ENCODE data around the gene YAE1.

YAE1 gene

GRCh38 chr7:39583539-39583938 is 17.3 kb downstream of the YAE1 start:
- no peaks in the 10 kb centered on the region for H3K36me3 ChIP-seq (ENCODE audit: control insufficient read depth, insufficient read depth, low read length)
- no peaks in the 10 kb centered on the region for H3K27me3 ChIP-seq (ENCODE audit: control insufficient read depth, insufficient read depth, low read length)
- no peaks in the 10 kb centered on the region for H3K4me1 ChIP-seq
- no peak overlapping the region for H2AFZ ChIP-seq
- no peak for TF ChIP-seq CTCF (IDR thresholded peaks at IDR 0.05)
- H3K79me2 ChIP-seq, result no peaks in the 10 kb centered on the region
- no peaks in the 10 kb centered on the region for H3K9me3 ChIP-seq (ENCODE audit: control insufficient read depth, low read length)
- H3K4me2 ChIP-seq (ENCODE audit: low read length), result no peak overlapping the region
- H3K4me3 ChIP-seq (ENCODE audit: low read depth, low read length), result no peak overlapping the region
- no peak overlapping the region for H3K9ac ChIP-seq
- no peak overlapping the region for H3K27ac ChIP-seq

DNA sequence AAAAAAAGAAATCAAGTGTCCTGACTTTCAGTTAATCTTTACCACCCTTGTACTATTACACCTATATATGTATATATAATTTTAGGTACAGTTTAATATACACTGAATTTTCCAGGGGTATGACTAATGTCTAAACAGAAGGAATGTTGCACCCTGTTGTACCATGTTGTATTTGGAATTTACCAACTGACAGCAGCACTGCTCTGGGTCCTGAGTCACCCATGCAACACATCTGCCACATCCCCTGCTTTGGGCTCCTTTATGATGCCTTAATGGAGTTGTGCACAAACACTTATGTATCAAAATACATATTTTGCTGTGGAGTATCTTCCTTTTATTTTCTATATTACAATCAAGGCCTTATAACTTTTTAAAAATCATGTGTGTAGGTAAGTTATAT is 21.2 kb downstream of the YAE1 start:
- H3K27ac ChIP-seq, result no peak overlapping the region
- no peaks in the 10 kb centered on the region for H3K4me1 ChIP-seq
- no peak for TF ChIP-seq CTCF (IDR thresholded peaks at IDR 0.05)
- H3K4me3 ChIP-seq (ENCODE audit: low read depth, low read length), result no peak overlapping the region
- H3K4me2 ChIP-seq (ENCODE audit: low read length), result no peak overlapping the region
- H3K9ac ChIP-seq, result no peak overlapping the region
- no peaks in the 10 kb centered on the region for H3K79me2 ChIP-seq
- H2AFZ ChIP-seq, result no peak overlapping the region
- no peaks in the 10 kb centered on the region for H3K9me3 ChIP-seq (ENCODE audit: control insufficient read depth, low read length)
- H3K27me3 ChIP-seq (ENCODE audit: control insufficient read depth, insufficient read depth, low read length), result no peaks in the 10 kb centered on the region
- no peaks in the 10 kb centered on the region for H3K36me3 ChIP-seq (ENCODE audit: control insufficient read depth, insufficient read depth, low read length)

- H3K9me3 ChIP-seq (ENCODE audit: control insufficient read depth, low read length), result no peaks in the 10 kb centered on the region
- H3K9ac ChIP-seq, result no peak overlapping the region
- H3K4me3 ChIP-seq (ENCODE audit: low read depth, low read length), result no peak overlapping the region
- no peak for TF ChIP-seq CTCF (IDR thresholded peaks at IDR 0.05)
- no peaks in the 10 kb centered on the region for H3K36me3 ChIP-seq (ENCODE audit: control insufficient read depth, insufficient read depth, low read length)
- H2AFZ ChIP-seq, result no peak overlapping the region
- H3K4me1 ChIP-seq, result no peaks in the 10 kb centered on the region
- no peak overlapping the region for H3K27ac ChIP-seq
- no peaks in the 10 kb centered on the region for H3K27me3 ChIP-seq (ENCODE audit: control insufficient read depth, insufficient read depth, low read length)
- H3K79me2 ChIP-seq, result no peaks in the 10 kb centered on the region
- no peak overlapping the region for H3K4me2 ChIP-seq (ENCODE audit: low read length)
Measured at GRCh38 chr7:39588416-39588815, 22.2 kb downstream of the YAE1 start.

DNA sequence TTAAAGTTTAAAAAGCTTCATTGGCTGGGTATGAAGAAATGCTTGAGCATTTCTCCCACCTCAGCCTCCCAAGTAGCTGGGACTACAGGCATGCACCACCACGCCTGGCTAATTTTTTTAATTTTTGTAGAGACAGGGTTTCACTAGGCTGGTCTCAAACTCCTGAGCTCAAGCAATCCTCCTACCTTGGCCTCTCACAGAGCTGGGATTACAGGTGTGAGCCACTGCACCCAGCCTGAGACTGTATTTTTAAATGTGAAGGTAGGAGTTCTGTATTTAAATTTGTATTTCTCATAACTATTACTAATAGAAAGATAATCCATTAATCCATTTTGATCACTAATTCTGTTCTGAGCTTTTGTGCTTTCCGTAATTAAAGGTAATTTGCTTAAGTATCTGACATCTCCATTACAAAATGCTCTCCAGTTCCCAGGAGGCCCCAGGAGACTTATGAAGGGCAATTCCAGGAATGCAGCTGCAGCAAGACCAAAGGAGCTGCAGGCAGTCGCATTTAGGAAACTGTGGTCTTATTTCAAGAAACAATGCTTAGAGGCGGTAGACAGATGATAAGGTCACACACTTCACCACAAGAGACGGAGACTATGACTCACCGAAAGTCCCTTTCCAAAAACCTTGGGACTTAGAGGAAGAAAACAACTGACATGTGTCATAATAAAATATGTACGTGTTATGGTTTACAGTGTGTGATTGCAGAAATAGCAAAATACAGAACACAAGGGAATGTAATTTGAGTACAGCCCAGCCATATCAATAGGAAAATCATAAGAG is 23.3 kb downstream of the YAE1 start:
- Histone ChIP-seq H3K27ac (no peak overlapping the region), H2AFZ (no peak overlapping the region), H3K9ac (no peak overlapping the region), H3K4me3 (ENCODE audit: low read depth, low read length) (no peak overlapping the region), H3K9me3 (ENCODE audit: control insufficient read depth, low read length) (no peaks in the 10 kb centered on the region), H3K27me3 (ENCODE audit: control insufficient read depth, insufficient read depth, low read length) (no peaks in the 10 kb centered on the region), H3K4me2 (ENCODE audit: low read length) (no peak overlapping the region), H3K79me2 (no peaks in the 10 kb centered on the region), H3K4me1 (no peaks in the 10 kb centered on the region), H3K36me3 (ENCODE audit: control insufficient read depth, insufficient read depth, low read length) (no peaks in the 10 kb centered on the region)
- TF ChIP-seq CTCF (IDR thresholded peaks at IDR 0.05), result no peak

DNA sequence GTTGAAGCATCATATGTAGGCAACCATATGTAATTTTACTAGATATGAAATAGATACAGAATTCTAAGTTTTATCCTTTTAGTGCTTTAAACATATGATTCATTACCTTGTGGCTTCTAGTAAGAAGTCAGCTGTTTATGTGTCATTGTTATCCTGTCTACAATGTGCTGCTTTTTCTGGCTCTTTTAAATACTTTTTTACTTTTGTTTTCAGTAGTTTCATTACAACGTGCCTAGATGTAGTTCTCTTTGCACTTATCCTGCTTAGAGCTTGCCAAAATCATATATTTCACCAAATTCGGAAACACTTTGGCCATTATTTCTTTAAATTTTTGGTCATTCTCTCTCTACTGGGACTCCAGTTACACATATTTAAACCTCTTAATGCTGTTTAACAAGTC is 26.4 kb downstream of the YAE1 start:
- no peaks in the 10 kb centered on the region for H3K27me3 ChIP-seq (ENCODE audit: control insufficient read depth, insufficient read depth, low read length)
- H3K4me3 ChIP-seq (ENCODE audit: low read depth, low read length), result no peak overlapping the region
- no peak overlapping the region for H2AFZ ChIP-seq
- H3K9ac ChIP-seq, result no peak overlapping the region
- H3K4me1 ChIP-seq, result no peaks in the 10 kb centered on the region
- no peak for TF ChIP-seq CTCF (IDR thresholded peaks at IDR 0.05)
- no peak overlapping the region for H3K4me2 ChIP-seq (ENCODE audit: low read length)
- H3K27ac ChIP-seq, result no peak overlapping the region
- no peaks in the 10 kb centered on the region for H3K9me3 ChIP-seq (ENCODE audit: control insufficient read depth, low read length)
- no peaks in the 10 kb centered on the region for H3K79me2 ChIP-seq
- H3K36me3 ChIP-seq (ENCODE audit: control insufficient read depth, insufficient read depth, low read length), result no peaks in the 10 kb centered on the region
